K562 (cell line): ENCODE results near the gene RDM1. TPM values are rescaled to one million over a fixed set of nuclear protein-coding genes. Genes with fewer than 3 reads are reported as not detected.

Source experiments
- CHD7 ChIP-seq: fragments of 200-600 bp; sonication (generic); IDR thresholded peaks from one replicate; pipeline ENCODE4 v1.6.1; 2012; ENCODE audit warnings: mild to moderate bottlenecking, low read depth, low read length, inconsistent platforms
- DDX20 ChIP-seq: fragments of 450-650 bp; IDR thresholded peaks from 2 replicates; pipeline ENCODE4 v1.6.1; 2016; ENCODE audit warnings: missing genetic modification characterization, low read depth, mild to moderate bottlenecking, missing compliant biosample characterization, moderate library complexity
- HDAC3 ChIP-seq: fragments of 450-650 bp; IDR thresholded peaks from 2 replicates; pipeline ENCODE4 v1.6.1; 2018; ENCODE audit warnings: borderline replicate concordance, mild to moderate bottlenecking, moderate library complexity; ENCODE audit not compliant: partially characterized antibody
- HNRNPH1 ChIP-seq: fragments of 200-400 bp; formaldehyde crosslinking; optimal IDR thresholded peaks from 2 replicates; pipeline ENCODE3; 2017; ENCODE audit warnings: low read depth, mild to moderate bottlenecking, low read length, moderate library complexity
- MEF2D ChIP-seq: conservative IDR thresholded peaks from 2 replicates; pipeline ENCODE4 v1.6.1; 2016; ENCODE audit warnings: low read depth, missing genetic modification characterization, missing compliant biosample characterization
- NCOR1 ChIP-seq: fragments of 450-650 bp; IDR thresholded peaks from 2 replicates; pipeline ENCODE4 v1.6.1; 2016; ENCODE audit warnings: mild to moderate bottlenecking, moderate library complexity
- NR4A1 ChIP-seq, 2 experiments: fragments of 250-450 bp in 1 of 2; fragments of 450-650 bp in 1 of 2; sonication (Bioruptor Pico) in 1 of 2; IDR thresholded peaks; 2 replicates each; pipeline versions ENCODE4 v1.4.0 to v1.6.1; 2016 to 2020; ENCODE audit warnings: mild to moderate bottlenecking in 2 of 2, missing compliant biosample characterization in 1 of 2, missing genetic modification characterization in 1 of 2, moderate library complexity in 1 of 2
- PHF8 ChIP-seq: fragments of 200-600 bp; sonication (generic); IDR thresholded peaks from 2 replicates; pipeline ENCODE4 v1.6.1; 2012; ENCODE audit warnings: mixed run types, mild to moderate bottlenecking, inconsistent platforms, low read length, moderate library complexity, borderline replicate concordance
- POLR2B ChIP-seq: fragments of 450-650 bp; IDR thresholded peaks from 2 replicates; pipeline ENCODE4 v1.6.1; 2018; ENCODE audit warnings: low read depth; ENCODE audit not compliant: partially characterized antibody
- STAT5A ChIP-seq: IDR thresholded peaks from 2 replicates; pipeline ENCODE4 v1.6.1; 2012; ENCODE audit warnings: low read length, inconsistent platforms, borderline replicate concordance
- ZNF263 ChIP-seq: sonication (generic); formaldehyde crosslinking; IDR thresholded peaks from 2 replicates; pipeline ENCODE4 v1.8.0; 2022; ENCODE audit warnings: mild to moderate bottlenecking, missing genetic modification reagents, borderline replicate concordance
- polyA plus RNA-seq, 8 experiments: library from polyadenylated mRNA; depleted of rRNA in 4 of 8; stranded (reverse) in 5 of 8; unstranded in 3 of 8; fragments of >200 nt; fragmentation: Nextera tagmentation in 2 of 8; fragmentation: Illumina TruSeq in 1 of 8; extraction: Ambion mirVana in 2 of 8; extraction: Trizol in 1 of 8; gene quantifications; 2 replicates each; pipeline versions ENCODE4 v1.2.1 to v1.2.3, GENCODE V29; 2011 to 2014; ENCODE audit warnings: inconsistent platforms in 1 of 8, missing spikeins in 1 of 8
- total RNA-seq, 7 experiments: library from RNA; depleted of rRNA in 6 of 7; stranded (reverse); fragments of >200 nt in 6 of 7; fragmentation: Illumina TruSeq in 2 of 7; extraction: Trizol in 2 of 7; gene quantifications; 2 replicates each; pipeline versions ENCODE4 v1.2.1 to v1.2.3, GENCODE V29; 2011 to 2021; ENCODE audit warnings: low replicate concordance in 1 of 7
- TF ChIP-seq, protein P1 (sequence below), 3 experiments: IDR thresholded peaks in 2 of 3; conservative IDR thresholded peaks in 1 of 3; 2 replicates each; pipeline ENCODE4 v1.5.1; 2011 to 2012; ENCODE audit warnings: low read length in 3 of 3, mild to moderate bottlenecking in 3 of 3, control low read depth in 2 of 3, improper control_type of control experiment in 1 of 3, inconsistent platforms in 1 of 3, low read depth in 1 of 3, mixed read lengths in 1 of 3, moderate library complexity in 1 of 3; ENCODE audit not compliant: insufficient read depth in 2 of 3
- TF ChIP-seq, protein P2 (sequence below): IDR thresholded peaks from 2 replicates; pipeline ENCODE4 v1.6.1; 2011; ENCODE audit not compliant: insufficient read length; ENCODE audit errors: extremely low read depth

The RDM1 gene
- total and polyA plus RNA-seq, 9 of the 15 experiments (the other 6 are each of a cell fraction or from before 2014, with no cell fraction given): 2.5 to 11.2 (median 5.4) TPM

GRCh38 chr17:35889241-35889640, 41.3 kb downstream of the RDM1 start (continued):
- TF ChIP-seq, protein P1, sequence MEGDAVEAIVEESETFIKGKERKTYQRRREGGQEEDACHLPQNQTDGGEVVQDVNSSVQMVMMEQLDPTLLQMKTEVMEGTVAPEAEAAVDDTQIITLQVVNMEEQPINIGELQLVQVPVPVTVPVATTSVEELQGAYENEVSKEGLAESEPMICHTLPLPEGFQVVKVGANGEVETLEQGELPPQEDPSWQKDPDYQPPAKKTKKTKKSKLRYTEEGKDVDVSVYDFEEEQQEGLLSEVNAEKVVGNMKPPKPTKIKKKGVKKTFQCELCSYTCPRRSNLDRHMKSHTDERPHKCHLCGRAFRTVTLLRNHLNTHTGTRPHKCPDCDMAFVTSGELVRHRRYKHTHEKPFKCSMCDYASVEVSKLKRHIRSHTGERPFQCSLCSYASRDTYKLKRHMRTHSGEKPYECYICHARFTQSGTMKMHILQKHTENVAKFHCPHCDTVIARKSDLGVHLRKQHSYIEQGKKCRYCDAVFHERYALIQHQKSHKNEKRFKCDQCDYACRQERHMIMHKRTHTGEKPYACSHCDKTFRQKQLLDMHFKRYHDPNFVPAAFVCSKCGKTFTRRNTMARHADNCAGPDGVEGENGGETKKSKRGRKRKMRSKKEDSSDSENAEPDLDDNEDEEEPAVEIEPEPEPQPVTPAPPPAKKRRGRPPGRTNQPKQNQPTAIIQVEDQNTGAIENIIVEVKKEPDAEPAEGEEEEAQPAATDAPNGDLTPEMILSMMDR (IDR thresholded peaks at IDR 0.05 in 2 of 3, conservative IDR thresholded peaks at IDR 0.05 in 1 of 3; ENCODE audit: insufficient read depth in 2 of 3, low read depth in 1 of 3, low read length in 3 of 3): no peak
- TF ChIP-seq NCOR1 (no peak), CHD7 (no peak), HNRNPH1 (no peak), ZNF263 (CRISPR knock-in tag) (no peak), POLR2B (no peak), PHF8 (no peak), MEF2D (tag) (peak; percentile 42; the same call in 1 of the 2 replicates), HDAC3 (no peak), DDX20 (peak; percentile 70), STAT5A (no peak), NR4A1 (CRISPR knock-in tag; IDR thresholded peaks at IDR 0.05) (no peak), NR4A1 (tag; IDR thresholded peaks at IDR 0.05) (0 out of 2 replicates have a peak, but pooled peaks have one; percentile 33)
- TF ChIP-seq, protein P2, sequence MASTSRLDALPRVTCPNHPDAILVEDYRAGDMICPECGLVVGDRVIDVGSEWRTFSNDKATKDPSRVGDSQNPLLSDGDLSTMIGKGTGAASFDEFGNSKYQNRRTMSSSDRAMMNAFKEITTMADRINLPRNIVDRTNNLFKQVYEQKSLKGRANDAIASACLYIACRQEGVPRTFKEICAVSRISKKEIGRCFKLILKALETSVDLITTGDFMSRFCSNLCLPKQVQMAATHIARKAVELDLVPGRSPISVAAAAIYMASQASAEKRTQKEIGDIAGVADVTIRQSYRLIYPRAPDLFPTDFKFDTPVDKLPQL: no peak
